NCI-H2029 treated with DMSO at 0.1 percent for 48 hours (cell line): ENCODE results near the gene MPZL2.

Experiments
- DNase-seq: peaks from one replicate; lab custom pipeline; 2025; lab: John Stamatoyannopoulos, UW

The MPZL2 gene

GRCh38 chr11:118283037-118283636 is 19.0 kb upstream of the MPZL2 start:
- DNase-seq: no peak

GRCh38 chr11:118282606-118283005 is 18.5 kb upstream of the MPZL2 start:
- no peak for DNase-seq

GRCh38 chr11:118281284-118281683 is 17.2 kb upstream of the MPZL2 start:
- no peak for DNase-seq

- no peak for DNase-seq
These were observed 13.2 kb upstream of the MPZL2 start for GRCh38 chr11:118277312-118277711.

- DNase-seq: no peak
These were observed 12.3 kb upstream of the MPZL2 start for GRCh38 chr11:118276422-118276821.

GRCh38 chr11:118275176-118275575 is 11.1 kb upstream of the MPZL2 start:
- DNase-seq: no peak

GRCh38 chr11:118274186-118274585 is 10.1 kb upstream of the MPZL2 start:
- DNase-seq: no peak

GRCh38 chr11:118272001-118272400 is 7.9 kb upstream of the MPZL2 start:
- no peak for DNase-seq

GRCh38 chr11:118267486-118267885 is 3.4 kb upstream of the MPZL2 start:
- no peak for DNase-seq

GRCh38 chr11:118265954-118266353 is 1.9 kb upstream of the MPZL2 start:
- DNase-seq: no peak

GRCh38 chr11:118264569-118265465 is 720 bp upstream of the MPZL2 start:
- no peak for DNase-seq

- no peak for DNase-seq
These were observed 985 bp downstream of the MPZL2 start for GRCh38 chr11:118263112-118263511.

- no peak for DNase-seq
These were observed 3.7 kb downstream of the MPZL2 start for GRCh38 chr11:118260353-118260752.

GRCh38 chr11:118259138-118259537 is 5.0 kb downstream of the MPZL2 start:
- DNase-seq: no peak

GRCh38 chr11:118258410-118258809 is 5.7 kb downstream of the MPZL2 start:
- DNase-seq: no peak

- no peak for DNase-seq
These were observed 11.4 kb downstream of the MPZL2 start for GRCh38 chr11:118252688-118253087.

- DNase-seq: peak; percentile 84
These were observed 12.0 kb downstream of the MPZL2 start, which contains the start of gene MPZL3 for GRCh38 chr11:118251858-118252652. Gene MPZL3, minus strand, starts transcription at chr11:118252365. Its CDS starts 71 bp downstream, at chr11:118252294.

GRCh38 chr11:118247041-118247440 is 17.1 kb downstream of the MPZL2 start:
- peak; percentile 2 for DNase-seq

- no peak for DNase-seq
These were observed 18.0 kb downstream of the MPZL2 start for GRCh38 chr11:118245936-118246562.

- DNase-seq: no peak
These were observed 19.9 kb downstream of the MPZL2 start for GRCh38 chr11:118243993-118244762.

GRCh38 chr11:118243161-118243560 is 20.9 kb downstream of the MPZL2 start:
- DNase-seq: no peak
